Non-pigmented ciliary epithelial cell (primary cell): ENCODE measurements around the gene SSTR5.
"Not testable (repeated sequence)": the region's sequence is repeated elsewhere in the genome, so short reads cannot be mapped to it uniquely, and the experiment has no call there.

Experiments used
- DNase-seq: peaks from one replicate; pipeline ENCODE4 v3.0.0-alpha.2; 2010; ENCODE audit warnings: low read depth

Gene SSTR5

DNA sequence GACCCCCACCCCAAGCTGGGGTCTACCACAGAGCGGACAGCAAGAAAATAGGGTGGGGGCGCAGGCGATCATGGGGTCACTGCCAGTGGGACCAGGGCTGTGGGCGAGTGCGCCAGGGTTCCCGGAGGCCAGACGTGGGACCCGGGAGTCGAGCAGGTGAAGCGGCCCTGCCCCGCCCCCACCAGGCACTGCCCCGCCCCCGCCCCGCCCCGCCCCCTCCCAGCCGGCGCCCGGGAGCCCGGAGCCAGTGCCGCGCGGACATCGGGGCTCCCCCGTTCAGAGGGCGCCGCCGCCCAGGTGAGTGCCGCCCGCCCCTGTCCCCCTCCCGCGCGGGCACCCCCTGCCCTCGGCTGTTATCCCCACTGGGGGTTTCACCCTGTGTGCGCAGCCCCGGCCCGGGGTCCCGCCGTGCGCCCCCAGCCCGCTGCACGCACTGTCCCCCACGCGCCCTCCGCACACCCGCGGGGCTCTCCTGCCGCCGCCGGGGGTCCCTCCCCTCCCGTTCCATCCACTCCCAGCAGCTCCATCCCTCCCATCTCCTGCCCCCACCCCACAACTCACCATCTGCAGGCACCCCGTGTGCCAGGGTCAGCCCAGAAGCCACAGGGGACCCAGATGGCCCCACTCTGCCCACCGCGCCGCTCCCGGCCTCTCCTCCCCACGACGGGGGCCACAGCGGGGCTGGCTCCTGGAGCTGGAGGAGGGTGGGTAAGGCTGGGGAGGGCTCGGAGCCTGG lies at the start of gene SSTR5:
Gene SSTR5, plus strand, starts transcription at position 222 of the 736 bp plus-strand sequence. CDS start 6,122 bp downstream, outside the sequence.
- DNase-seq: no peak

DNA sequence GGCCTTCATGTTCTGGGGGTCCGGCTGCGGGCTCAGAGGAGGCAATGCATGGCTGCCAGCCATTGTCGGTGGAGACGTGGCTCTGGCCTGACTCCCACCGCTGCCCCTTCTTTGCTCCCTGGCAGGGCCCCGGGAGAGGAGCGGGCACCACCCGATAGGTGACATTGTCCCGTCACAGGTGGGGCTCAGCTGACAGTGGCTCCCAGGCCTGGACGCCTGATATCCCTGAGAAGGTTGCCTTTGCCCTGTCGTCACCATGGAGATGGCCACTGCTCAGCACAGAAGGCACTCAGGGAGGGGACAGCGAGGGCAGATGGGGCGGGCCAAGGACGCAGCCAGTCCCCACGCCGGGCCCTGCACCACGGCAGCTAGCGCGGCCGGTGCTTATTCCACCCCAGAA lies 48.4 kb upstream of the SSTR5 start:
- no peak for DNase-seq

DNA sequence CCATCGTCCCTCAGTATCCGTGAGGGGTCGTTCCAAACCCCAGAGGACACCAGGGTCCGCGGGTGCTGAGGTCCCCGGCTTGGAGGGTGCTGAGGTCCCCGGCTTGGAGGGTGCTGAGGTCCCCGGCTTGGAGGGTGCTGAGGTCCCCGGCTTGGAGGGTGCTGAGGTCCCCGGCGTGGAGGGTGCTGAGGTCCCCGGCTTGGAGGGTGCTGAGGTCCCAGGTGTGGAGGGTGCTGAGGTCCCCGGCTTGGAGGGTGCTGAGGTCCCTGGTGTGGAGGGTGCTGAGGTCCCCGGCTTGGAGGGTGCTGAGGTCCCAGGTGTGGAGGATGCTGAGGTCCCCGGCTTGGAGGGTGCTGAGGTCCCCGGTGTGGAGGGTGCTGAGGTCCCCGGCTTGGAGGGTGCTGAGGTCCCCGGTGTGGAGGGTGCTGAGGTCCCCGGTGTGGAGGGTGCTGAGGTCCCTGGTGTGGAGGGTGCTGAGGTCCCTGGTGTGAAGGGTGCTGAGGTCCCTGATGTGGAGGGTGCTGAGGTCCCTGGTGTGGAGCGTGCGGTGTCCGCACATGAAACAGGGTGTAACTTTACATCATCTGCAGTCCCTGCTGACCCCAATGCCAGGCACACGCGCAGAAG lies 47.3 kb upstream of the SSTR5 start:
- DNase-seq: not testable (repeated sequence)

DNA sequence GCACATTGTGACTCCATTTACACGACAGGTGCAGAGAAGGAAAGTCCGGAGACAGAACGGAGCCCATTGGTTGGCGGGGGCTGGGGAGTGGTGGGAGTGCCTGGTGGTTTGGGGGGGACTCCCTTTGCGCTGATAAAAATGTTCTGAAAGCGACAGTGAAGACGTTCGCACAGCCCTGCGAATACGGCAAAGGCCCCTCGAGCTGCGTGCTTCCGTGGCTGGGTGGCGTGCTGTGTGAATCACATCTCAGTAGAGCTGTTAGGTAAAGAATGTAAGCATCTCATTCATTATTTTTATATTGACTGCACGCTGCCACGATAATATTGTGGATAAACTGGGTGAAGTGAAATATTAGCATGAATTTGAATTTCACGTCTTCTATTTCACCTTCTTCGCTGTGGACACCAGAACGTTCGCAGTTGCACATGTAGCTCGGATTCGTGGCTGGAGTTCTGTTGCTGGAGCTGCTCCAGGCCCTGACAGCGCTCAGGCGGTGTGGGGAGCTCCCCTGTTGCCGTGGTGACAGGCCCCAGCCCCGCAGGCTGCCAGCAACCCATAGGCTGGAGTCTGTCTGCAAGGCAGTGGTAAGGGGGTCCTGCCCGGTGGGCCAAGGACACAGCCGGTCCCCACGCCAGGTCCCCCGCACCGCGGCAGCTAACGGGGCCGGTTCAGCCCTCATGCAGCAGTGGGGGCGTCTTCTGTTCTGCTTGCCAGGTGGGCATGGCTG lies 46.3 kb upstream of the SSTR5 start:
- DNase-seq: no peak

DNA sequence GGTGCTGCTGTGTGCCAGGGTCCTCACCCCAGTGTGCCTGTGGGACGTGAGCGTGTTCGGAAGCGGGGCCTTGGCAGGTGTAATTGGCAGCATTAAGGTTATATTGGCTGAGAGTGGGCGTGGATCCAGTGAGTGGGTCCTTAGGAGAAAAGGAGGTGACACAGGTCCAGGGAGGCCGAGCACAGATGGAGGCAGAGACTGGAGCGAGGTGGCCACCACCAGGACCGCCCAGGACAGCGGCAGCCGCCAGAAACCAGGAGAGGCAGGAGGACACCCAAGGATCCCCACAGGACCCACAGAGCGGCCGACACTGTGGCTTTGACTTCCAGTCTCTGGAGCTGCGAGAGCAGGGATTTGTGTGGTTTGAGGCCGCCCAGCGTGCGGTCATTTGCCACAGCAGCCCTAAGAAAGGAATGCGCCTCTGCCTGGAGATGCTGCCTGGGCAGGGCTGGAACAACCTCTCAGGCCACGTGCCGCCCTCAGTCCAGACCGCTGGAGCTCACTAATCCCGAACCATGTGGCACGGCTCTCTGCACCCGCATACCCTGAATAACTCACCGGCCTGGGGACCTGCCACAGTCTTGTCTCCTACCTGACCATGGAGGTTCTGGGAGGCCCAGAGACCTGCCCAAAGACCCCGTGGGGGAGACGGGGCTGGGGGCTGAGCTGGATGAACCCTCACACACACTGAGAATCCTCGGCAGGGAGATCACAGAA lies 45.6 kb upstream of the SSTR5 start:
- DNase-seq: no peak

DNA sequence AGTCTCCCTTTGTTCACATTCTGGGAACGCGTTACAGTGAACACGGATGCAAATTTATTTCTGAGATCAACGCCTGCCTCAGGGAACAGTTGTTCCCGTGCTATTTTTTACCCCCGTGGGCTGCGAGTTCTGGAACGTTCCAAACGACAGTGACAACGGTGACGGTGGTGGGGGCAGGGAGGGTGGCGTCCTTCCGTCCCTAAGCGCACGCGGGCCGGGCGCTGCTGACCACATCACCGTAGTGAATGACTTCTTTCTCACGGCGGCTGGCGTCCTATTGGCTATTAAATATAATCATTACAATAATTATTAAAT lies 45.1 kb upstream of the SSTR5 start:
- no peak for DNase-seq

DNA sequence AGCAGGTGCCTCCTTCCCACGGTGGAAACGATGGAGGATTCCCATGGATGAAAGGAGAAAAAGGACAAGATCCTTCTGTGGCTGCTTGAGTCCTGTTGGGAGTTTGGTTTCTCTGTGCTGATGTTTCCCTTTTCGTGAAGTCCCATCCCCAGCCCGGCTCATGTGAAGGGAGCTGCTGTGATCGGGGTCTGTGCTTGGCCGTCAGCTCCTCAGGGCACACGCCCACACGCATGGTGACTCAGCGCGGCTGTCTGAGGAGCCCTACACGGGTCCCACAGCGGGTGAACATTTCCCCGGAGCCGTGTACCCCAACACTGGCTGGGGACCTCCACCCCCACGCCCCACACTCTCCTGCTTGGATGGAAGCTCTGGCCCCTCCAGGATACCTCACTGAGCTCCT lies 44.5 kb upstream of the SSTR5 start:
- DNase-seq: no peak

DNA sequence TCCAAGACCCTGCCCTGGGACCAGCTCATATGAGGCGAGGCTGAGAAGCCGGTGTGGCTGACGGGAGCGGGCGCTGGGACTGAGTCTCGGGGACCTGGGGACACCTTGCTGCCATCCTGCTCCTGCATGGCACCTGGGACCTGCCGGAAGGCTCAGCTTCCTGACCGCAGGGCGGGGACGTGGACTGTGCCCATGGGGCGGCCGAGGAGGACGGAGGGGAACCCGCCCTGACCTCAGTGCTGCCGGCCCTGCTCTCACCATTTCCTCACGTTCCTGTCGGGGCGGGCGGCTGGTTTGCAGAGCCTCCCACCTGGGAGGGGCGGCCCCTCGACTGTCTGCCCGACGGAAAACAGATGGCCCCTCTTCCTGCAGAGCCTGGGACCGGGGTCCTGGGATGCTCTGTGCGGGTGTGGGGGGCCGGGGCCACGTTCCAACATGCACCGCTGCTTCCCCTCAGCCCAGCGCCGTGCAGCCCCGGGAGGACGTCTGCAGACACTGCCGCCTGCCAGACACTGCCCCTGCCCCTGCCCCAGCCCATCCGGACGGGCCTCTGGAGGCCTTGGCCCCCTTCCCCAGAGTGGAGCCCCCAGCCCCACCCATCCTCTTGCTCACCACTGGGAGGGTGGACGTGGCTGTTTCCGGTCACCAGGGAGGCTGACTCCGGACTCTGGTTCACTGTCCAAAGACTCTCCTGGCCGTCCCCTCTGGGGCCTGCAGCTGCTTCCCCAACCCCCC lies 43.9 kb upstream of the SSTR5 start:
- no peak for DNase-seq

DNA sequence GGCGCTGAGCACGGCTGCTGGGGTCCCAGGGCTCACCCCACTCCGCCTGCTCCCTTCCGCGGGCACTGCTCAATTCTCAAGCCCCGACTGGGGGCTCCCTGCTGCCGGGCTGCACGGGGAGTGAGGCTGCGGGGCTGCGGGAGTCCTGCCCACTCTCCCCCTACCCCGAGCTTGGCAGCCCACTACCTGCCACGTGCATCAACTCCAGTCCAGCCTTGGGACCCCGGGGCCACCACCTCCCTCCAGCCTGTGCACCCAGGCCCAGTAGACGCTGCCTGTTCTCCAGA lies 43.3 kb upstream of the SSTR5 start:
- DNase-seq: no peak

DNA sequence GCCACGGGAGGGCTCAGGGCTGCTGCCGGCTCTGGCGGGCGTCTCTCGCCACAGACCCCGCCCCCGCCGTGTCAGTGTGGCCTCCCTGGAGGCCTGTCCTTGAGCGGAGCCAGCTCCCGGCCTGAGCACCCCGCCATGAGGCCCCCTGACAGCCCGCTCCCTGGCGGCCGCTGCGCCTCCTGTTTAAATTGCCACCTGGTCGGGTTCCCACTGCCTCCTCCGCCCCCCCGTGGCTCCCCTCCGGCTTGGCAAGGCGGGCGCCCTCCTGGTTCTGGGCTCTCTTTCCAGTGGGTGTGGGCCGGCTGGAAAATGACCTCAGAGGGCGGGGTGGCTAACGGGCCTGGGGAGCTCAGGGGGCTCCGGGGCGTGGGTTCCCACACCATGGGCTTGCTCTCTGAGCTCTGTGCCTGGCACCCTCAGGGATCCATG lies 42.1 kb upstream of the SSTR5 start:
- no peak for DNase-seq

DNA sequence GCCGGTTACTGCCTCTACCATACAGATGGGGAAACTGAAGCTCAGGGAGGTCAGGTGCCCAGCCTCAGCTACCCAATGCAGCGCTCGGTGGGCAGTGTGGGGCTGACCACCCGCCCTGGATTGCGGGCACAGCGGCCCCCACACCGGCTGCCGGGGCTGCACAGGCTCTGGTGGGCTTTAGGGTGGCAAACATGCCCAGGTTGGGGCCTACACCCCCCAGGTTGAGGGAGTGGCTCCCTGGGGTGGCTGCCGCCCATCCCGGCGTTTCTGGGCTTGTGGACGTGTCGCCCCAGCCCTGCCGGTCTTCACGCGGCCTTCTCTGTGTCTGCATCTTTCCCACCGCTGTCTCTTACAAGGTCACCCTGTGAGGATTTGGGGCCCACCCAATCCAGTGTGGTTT lies 40.9 kb upstream of the SSTR5 start:
- DNase-seq: no peak

DNA sequence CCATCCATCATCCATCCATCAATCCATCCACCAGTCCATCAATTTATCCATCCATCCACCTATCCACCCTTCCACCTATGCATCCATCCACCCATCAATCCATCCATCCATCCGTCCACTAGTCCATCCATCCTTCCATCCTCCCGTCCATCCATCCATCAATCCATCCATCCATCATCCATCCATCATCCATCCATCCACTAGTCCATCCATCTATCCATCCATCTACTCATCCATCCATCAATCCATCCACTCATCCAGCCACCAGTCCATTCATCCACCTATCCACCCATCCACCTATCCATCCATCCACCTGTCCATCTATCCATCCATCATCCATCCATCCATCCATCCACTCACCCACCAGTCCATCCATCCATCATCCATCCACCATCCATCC lies 39.9 kb upstream of the SSTR5 start:
- no peak for DNase-seq

DNA sequence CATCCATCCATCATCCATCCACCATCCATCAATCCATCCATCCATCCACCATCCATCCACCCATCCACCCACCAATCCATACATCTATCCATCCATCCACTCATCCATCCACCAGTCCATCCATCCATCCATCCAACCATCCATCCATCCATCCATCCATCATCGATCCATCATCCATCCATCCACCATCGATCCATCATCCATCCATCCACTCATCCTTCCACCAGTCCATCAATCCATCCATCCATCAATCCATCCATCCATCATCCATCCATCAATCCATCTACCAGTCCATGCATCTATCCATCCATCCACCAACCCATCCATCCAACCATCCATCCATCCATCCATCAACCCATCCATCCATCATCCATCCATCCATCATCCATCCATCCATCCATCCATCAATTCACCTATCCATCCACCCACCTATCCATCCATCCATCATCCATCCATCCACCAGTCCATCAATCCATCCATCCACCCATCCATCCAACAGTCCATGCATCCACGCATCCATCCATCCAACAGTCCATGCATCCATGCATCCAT lies 39.3 kb upstream of the SSTR5 start:
- DNase-seq: no peak

DNA sequence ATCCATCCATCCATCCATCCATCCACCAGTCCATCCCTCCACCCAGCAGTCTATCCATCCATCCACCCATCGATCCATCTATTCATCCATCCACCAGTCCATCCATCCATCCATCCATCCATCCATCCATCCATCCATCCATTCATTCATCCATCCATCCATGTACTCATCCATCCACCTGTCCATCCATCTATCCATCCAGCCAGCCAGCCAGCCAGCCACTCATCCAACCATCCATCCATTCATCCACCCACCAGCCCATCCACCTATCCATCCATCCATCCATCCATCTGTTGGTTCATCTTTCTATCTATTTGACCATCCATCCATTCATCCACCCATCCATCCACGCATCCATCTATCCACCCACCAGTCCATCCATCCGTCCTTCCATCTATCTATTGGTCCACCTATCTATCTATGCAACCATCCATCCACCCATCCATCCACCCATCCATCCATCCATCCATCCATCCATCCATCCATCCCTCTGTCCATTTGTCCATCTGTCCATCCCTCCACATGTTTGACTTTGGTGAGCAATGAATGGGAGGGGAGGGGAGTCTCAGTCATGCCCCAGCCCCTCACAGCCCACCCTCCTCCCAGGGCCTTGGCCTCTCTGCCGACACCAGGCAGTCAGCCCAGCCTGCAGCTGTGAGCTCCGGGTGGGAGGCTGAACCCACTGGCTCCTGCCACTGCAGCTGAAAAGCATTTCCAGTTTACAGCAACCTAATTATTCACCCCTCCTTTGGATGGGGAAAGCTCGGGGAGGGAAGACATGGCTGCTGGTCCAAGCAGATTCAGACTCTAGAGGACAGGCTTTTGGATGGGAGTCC lies 38.1 kb upstream of the SSTR5 start:
- DNase-seq: no peak

DNA sequence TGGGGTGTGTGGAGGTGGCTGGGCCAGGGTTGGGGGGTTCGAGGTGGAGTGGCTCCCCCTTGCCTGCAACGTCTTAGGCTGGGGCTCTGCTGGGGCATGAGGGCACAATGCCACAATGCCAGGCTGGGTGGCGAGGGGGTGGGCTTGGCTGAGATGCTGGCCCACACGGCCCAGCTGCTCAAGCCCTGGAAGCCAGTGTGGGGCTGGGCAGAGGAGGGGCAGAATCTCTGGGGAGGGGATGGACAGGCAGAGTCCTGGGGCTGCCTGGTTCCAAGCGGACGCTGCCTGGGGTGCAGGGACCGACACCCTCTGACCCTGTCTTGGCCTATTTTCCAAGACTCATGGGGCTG lies 37.5 kb upstream of the SSTR5 start:
- DNase-seq: no peak

DNA sequence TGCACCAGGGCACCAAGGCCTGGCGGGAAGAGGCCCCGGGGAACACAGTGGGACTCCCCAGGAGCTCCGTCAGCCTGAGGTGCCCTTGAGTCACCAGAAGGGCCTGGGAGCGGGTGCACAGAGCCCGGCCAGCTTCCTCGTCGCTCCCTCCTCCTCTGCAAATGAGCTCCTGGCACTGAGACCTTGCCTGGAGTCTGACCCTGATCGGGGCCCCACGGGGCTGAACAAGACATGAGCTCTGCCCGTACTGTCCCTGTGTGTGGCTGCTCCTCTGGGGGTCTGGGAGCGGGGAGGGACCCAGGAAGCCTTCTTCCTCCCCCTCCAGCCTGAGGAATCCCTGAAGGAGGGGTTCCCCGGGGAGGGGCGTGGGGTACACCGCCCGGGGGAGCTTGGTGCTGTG lies 36.4 kb upstream of the SSTR5 start:
- no peak for DNase-seq

DNA sequence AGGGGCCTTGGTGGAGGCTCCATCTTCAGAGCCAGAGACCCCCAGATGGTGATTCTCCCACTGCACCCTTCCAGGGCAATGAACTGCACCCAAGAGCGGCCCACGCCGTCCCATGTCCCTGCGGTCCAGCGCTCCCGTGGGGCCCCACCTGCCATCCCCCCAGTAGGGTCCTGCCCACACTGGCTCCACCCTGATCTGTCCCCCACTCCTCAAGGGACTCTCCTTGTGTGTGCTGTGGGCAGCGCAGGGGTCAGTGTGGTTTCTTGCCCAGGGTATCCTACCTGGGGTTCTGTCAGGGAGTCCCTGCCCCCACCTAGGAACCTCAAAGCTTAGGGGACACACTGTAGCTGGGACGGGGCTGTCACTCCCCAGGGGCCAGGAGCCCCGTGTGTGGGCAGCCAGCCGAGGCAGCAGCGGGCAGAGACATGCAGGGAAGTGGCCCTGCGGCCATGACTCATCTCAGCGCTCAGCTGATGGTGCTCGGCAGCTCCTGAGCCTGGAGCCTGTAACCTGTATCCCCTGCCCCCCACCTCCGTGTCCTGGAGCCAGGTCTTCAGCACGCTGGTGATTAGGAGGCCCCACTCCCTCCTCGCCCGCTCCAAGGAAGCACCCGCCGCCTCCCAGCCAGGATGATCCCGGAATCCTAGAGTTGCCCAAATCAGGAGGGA lies 35.7 kb upstream of the SSTR5 start:
- no peak for DNase-seq

DNA sequence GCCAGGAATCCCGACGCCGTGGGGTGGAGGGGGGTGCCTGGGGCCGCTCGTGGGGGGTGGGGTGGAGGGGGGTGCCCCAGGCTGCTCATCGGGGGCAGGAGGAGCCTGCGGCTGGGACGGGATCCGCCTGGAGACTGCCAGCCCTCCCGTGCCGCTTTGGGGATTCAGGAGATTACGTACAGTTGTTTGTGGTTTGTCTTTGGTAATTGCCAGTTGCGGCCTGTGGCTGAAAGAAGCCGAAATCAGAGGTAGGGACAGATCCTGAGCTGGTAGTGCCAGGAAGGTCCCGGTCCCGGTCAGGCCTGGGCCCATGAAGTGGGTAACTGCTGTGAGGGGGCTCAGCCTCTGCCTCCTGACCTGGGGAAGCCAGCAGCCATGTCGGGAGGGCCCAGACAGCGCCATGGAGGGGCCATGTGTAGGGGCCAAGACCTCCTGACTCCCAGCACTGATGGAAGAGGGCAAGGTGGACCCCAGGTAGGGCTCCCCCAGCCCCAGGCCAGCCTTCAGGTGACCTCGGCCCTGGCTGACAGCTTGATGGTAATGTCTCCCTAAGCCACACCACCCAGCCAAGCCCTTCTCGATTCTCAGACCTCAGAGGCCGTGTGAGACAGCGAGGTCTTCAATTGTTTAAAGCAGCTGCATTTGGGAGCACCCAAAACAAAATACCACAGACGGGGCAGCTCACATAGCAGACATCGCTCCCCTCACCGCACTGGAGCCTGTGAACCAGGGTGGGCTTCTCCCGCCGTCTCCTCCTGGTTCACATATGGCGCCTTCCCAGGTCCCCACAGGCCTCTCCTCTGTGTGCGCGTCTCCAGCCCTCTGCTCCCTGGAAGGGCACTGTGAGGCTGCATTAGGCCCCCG lies 34.9 kb upstream of the SSTR5 start:
- DNase-seq: no peak

DNA sequence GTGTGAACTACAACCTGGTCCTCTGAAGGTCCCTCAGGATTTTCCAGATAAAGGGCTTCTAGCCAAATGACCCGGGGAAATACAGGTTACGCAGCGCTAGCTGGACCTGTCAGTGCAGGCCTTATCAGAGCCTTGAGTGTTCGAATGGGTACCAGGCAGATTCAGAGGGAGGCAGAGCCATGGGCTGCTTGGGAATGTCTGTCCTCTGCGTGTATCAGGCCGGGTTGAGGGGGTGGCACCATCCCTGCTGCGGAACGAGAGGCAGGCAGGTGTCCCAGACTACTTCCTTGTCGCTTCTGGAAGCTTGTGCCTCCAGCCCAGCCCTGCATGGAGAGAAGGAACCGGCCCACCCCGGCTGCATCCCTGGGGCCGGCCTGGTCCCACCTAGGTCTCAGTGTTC lies 33.6 kb upstream of the SSTR5 start:
- no peak for DNase-seq

DNA sequence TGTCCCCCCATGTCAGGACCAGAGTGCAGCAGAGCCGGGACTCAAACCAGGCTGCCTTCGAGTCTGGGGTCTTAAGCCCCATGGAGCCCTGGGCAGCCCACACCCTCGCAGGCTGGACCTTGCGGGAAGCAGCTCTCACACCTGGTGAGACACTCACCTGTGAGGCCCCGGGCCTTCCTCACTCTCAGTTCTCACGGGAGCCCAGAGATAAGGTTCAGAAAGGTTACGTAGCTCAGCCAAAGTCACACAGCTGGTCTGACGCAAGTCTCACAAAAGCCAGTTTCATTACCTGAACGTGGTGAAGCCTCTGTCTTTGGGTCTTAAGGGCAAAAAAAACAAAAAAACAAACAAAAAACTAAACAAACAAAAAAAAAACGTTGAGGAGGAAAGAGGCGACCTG lies 32.8 kb upstream of the SSTR5 start:
- no peak for DNase-seq
